HEK293 (cell line): ENCODE results near the gene IL36G.

Source experiments
- CTCF ChIA-PET: fragments of 350-600 bp; formaldehyde crosslinking; extraction: SDS; loops from one replicate; lab custom pipeline; 2021; ENCODE audit warnings: antibody characterized with exemption; lab: Yijun Ruan, JAX
- POLR2A ChIA-PET: fragments of 300-600 bp; formaldehyde crosslinking; extraction: SDS; loops from one replicate; lab custom pipeline; 2020; ENCODE audit warnings: antibody characterized with exemption, inconsistent platforms; lab: Yijun Ruan, JAX
- H3K27ac ChIP-seq: fragments of 200-500 bp; sonication (Bioruptor generic); 2 replicates; pipeline ENCODE4 v1.5.1; 2014; ENCODE audit warnings: low read depth, low read length, control low read depth, inconsistent platforms; ENCODE audit errors: extremely low read depth
- H3K36me3 ChIP-seq, 2 experiments: fragments of 200-500 bp in 1 of 2; sonication (Bioruptor generic) in 1 of 2; 1 replicate in 1 of 2; 2 replicates in 1 of 2; pipeline ENCODE4 v1.5.1; 2014 to 2017; ENCODE audit warnings: inconsistent platforms in 2 of 2, low read length in 2 of 2; ENCODE audit not compliant: control insufficient read depth in 2 of 2, insufficient read depth in 1 of 2
- H3K4me1 ChIP-seq: fragments of 200-500 bp; sonication (Bioruptor generic); 2 replicates; pipeline ENCODE4 v1.5.1; 2014; ENCODE audit warnings: mild to moderate bottlenecking, low read length, inconsistent platforms; ENCODE audit not compliant: control insufficient read depth, insufficient read depth
- H3K4me3 ChIP-seq: 2 replicates; pipeline ENCODE4 v1.5.1; 2011; ENCODE audit warnings: low read depth, mild to moderate bottlenecking, control low read depth, low read length, moderate library complexity
- H3K9me3 ChIP-seq: fragments of 200-500 bp; sonication (Bioruptor generic); 2 replicates; pipeline ENCODE4 v1.5.1; 2014; ENCODE audit warnings: low read depth, low read length, inconsistent platforms; ENCODE audit not compliant: control insufficient read depth, insufficient read depth
- BCL11A ChIP-seq: fragments of 450-650 bp; formaldehyde crosslinking; IDR thresholded peaks from 2 replicates; pipeline ENCODE4 v1.5.1; 2016; ENCODE audit warnings: low read depth, missing biosample characterization, missing genetic modification characterization
- BCL6B ChIP-seq: fragments of 450-650 bp; formaldehyde crosslinking; IDR thresholded peaks from 2 replicates; pipeline ENCODE4 v1.5.1; 2017; ENCODE audit warnings: missing biosample characterization, missing genetic modification characterization
- EGR2 ChIP-seq: fragments of 450-650 bp; formaldehyde crosslinking; IDR thresholded peaks from 2 replicates; pipeline ENCODE4 v1.5.1; 2016; ENCODE audit warnings: low read depth, missing biosample characterization, missing genetic modification characterization
- HOXA7 ChIP-seq: sonication (generic); formaldehyde crosslinking; IDR thresholded peaks from 2 replicates; pipeline ENCODE4 v1.8.1; 2022; ENCODE audit warnings: missing genetic modification reagents, borderline replicate concordance
- IKZF3 ChIP-seq: fragments of 450-650 bp; IDR thresholded peaks from 2 replicates; pipeline ENCODE4 v1.5.0; 2018; ENCODE audit warnings: missing biosample characterization, mild to moderate bottlenecking, missing genetic modification characterization, moderate library complexity
- INSM2 ChIP-seq: fragments of 450-650 bp; formaldehyde crosslinking; IDR thresholded peaks from 2 replicates; pipeline ENCODE4 v1.5.1; 2016; ENCODE audit warnings: missing biosample characterization, missing genetic modification characterization
- KLF9 ChIP-seq: fragments of 450-650 bp; formaldehyde crosslinking; IDR thresholded peaks from 2 replicates; pipeline ENCODE4 v1.5.1; 2016; ENCODE audit warnings: missing biosample characterization, missing genetic modification characterization, low read depth
- MEIS1 ChIP-seq: sonication (generic); formaldehyde crosslinking; IDR thresholded peaks from 2 replicates; pipeline ENCODE4 v1.8.1; 2022; ENCODE audit warnings: missing genetic modification reagents, mild to moderate bottlenecking, borderline replicate concordance
- PRDM4 ChIP-seq: fragments of 450-650 bp; formaldehyde crosslinking; IDR thresholded peaks from 2 replicates; pipeline ENCODE4 v1.5.1; 2017; ENCODE audit warnings: missing biosample characterization, missing genetic modification characterization
- RBAK ChIP-seq: fragments of 450-650 bp; formaldehyde crosslinking; IDR thresholded peaks from 2 replicates; pipeline ENCODE4 v1.5.1; 2016; ENCODE audit warnings: missing biosample characterization, missing genetic modification characterization
- TRIM28 ChIP-seq: IDR thresholded peaks from 2 replicates; pipeline ENCODE4 v1.6.1; 2011; ENCODE audit warnings: low read length, control low read depth, borderline replicate concordance
- ZFHX2 ChIP-seq: fragments of 450-650 bp; formaldehyde crosslinking; conservative IDR thresholded peaks from 2 replicates; pipeline ENCODE4 v1.5.1; 2016; ENCODE audit warnings: missing biosample characterization, missing genetic modification characterization
- ZNF148 ChIP-seq: fragments of 450-650 bp; formaldehyde crosslinking; IDR thresholded peaks from 2 replicates; pipeline ENCODE4 v1.5.0; 2017; ENCODE audit warnings: missing biosample characterization, missing genetic modification characterization, borderline replicate concordance
- ZNF175 ChIP-seq: fragments of 450-650 bp; formaldehyde crosslinking; IDR thresholded peaks from 2 replicates; pipeline ENCODE4 v1.5.1; 2016; ENCODE audit warnings: missing biosample characterization, missing genetic modification characterization
- ZNF221 ChIP-seq: fragments of 450-650 bp; formaldehyde crosslinking; IDR thresholded peaks from 2 replicates; pipeline ENCODE4 v1.5.1; 2017; ENCODE audit warnings: missing biosample characterization, missing genetic modification characterization, borderline replicate concordance
- ZNF311 ChIP-seq: fragments of 450-650 bp; formaldehyde crosslinking; IDR thresholded peaks from 2 replicates; pipeline ENCODE4 v1.5.1; 2017; ENCODE audit warnings: missing biosample characterization, missing genetic modification characterization, borderline replicate concordance
- ZNF521 ChIP-seq: fragments of 450-650 bp; formaldehyde crosslinking; IDR thresholded peaks from 2 replicates; pipeline ENCODE4 v1.5.1; 2017; ENCODE audit warnings: missing biosample characterization, mild to moderate bottlenecking, missing genetic modification characterization
- ZNF530 ChIP-seq: fragments of 450-650 bp; formaldehyde crosslinking; IDR thresholded peaks from 2 replicates; pipeline ENCODE4 v1.5.1; 2016; ENCODE audit warnings: low read depth, missing biosample characterization, missing genetic modification characterization
- ZNF561 ChIP-seq: fragments of 450-650 bp; IDR thresholded peaks from 2 replicates; pipeline ENCODE4 v1.5.1; 2018; ENCODE audit warnings: missing biosample characterization, missing genetic modification characterization, borderline replicate concordance
- ZNF610 ChIP-seq: fragments of 450-650 bp; formaldehyde crosslinking; IDR thresholded peaks from 2 replicates; pipeline ENCODE4 v1.5.1; 2016; ENCODE audit warnings: missing biosample characterization, missing genetic modification characterization, borderline replicate concordance
- ZNF629 ChIP-seq: fragments of 450-650 bp; formaldehyde crosslinking; IDR thresholded peaks from 2 replicates; pipeline ENCODE4 v1.5.1; 2017; ENCODE audit warnings: missing biosample characterization, missing genetic modification characterization
- ZNF785 ChIP-seq: fragments of 450-650 bp; formaldehyde crosslinking; IDR thresholded peaks from 2 replicates; pipeline ENCODE4 v1.5.1; 2016; ENCODE audit warnings: missing biosample characterization, missing genetic modification characterization

IL36G gene

GRCh38 chr2:112994648-112995047 lies 16.8 kb downstream of the IL36G start:
- TF ChIP-seq ZNF629 (tag by site-specific recombination): no peak
- no peak for TF ChIP-seq BCL6B (tag by site-specific recombination)
- TF ChIP-seq EGR2 (tag by site-specific recombination): no peak
- no peak for TF ChIP-seq RBAK (tag by site-specific recombination)
- no peak for TF ChIP-seq ZNF530 (tag by site-specific recombination)
- no peak for TF ChIP-seq ZNF610 (tag by site-specific recombination)
- no peak for TF ChIP-seq TRIM28
- TF ChIP-seq ZNF521 (tag by site-specific recombination): no peak
- TF ChIP-seq MEIS1 (CRISPR knock-in tag): no peak
- TF ChIP-seq ZNF561 (tag by site-specific recombination): no peak
- no peak for TF ChIP-seq ZNF221
- TF ChIP-seq ZNF175 (tag by site-specific recombination): no peak
- TF ChIP-seq HOXA7: no peak
- no peak for TF ChIP-seq INSM2
- no peak for TF ChIP-seq ZNF311 (tag by site-specific recombination)
- TF ChIP-seq ZFHX2 (tag by site-specific recombination): no peak
- Histone ChIP-seq H3K4me3 (no peak overlapping the region), H3K4me1 (no peaks in the 10 kb centered on the region), H3K36me3 (no peaks in the 10 kb centered on the region), H3K27ac (no peak overlapping the region), H3K9me3 (no peaks in the 10 kb centered on the region)
- POLR2A ChIA-PET: no interaction called here
- CTCF ChIA-PET: no interaction called here

GRCh38 chr2:112995346-112995920 lies 17.6 kb downstream of the IL36G start:
- CTCF ChIA-PET: interaction anchor here (0.6 kb wide), 1 partner anchor 58 kb away, joined by 4 read pairs; no protein-coding TSS in a partner anchor
- no peak overlapping the region for H3K4me3 ChIP-seq
- no peaks in the 10 kb centered on the region for H3K4me1 ChIP-seq
- H3K27ac ChIP-seq: no peak overlapping the region
- POLR2A ChIA-PET: no interaction called here
- no peaks in the 10 kb centered on the region for H3K9me3 ChIP-seq
- no peaks in the 10 kb centered on the region for H3K36me3 ChIP-seq
- TF ChIP-seq IKZF3 (tag by site-specific recombination): no peak
- no peak for TF ChIP-seq ZNF148
- no peak for TF ChIP-seq KLF9 (tag by site-specific recombination)
- no peak for TF ChIP-seq BCL6B (tag by site-specific recombination)
- TF ChIP-seq ZNF785: no peak
- no peak for TF ChIP-seq ZNF530 (tag by site-specific recombination)
- no peak for TF ChIP-seq BCL11A (tag by site-specific recombination)
- no peak for TF ChIP-seq PRDM4 (tag by site-specific recombination)
- TF ChIP-seq, all 188 proteins: peak for 0
